Measurements from ENCODE around the gene DMBX1. TPM values are rescaled to one million over a fixed set of nuclear protein-coding genes. Genes with fewer than 3 reads are reported as not detected.

The DMBX1 gene
- total RNA-seq, 2 experiments from 2014 or later = 0.11 TPM; not detected in 1

- no peak overlapping the region for H3K4me3 Mint-ChIP-seq
- peaks cover 61% of the 10 kb centered on the region for H3K27me3 Mint-ChIP-seq
- H3K4me1 Mint-ChIP-seq = peaks cover 6% of the 10 kb centered on the region
- ATAC-seq (ENCODE audit: low read depth) = no peak
- POLR2A ChIA-PET = no interaction called here
- no peak for DNase-seq
- H3K9me3 Mint-ChIP-seq = no peaks in the 10 kb centered on the region
- no peak overlapping the region for H3K27ac Mint-ChIP-seq
- no peaks in the 10 kb centered on the region for H3K36me3 Mint-ChIP-seq
These were observed 37.4 kb upstream of the DMBX1 start for GRCh38 chr1:46451948-46452930.

- POLR2A ChIA-PET = no interaction called here
- H3K9me3 Mint-ChIP-seq = no peaks in the 10 kb centered on the region
These were observed 36.7 kb upstream of the DMBX1 start for GRCh38 chr1:46452931-46453325.

GRCh38 chr1:46453449-46453848 is 36.2 kb upstream of the DMBX1 start:
- POLR2A ChIA-PET = no interaction called here
- no peak for ATAC-seq (ENCODE audit: low read depth)
- H3K4me3 Mint-ChIP-seq = no peak overlapping the region
- no peak overlapping the region for H3K27ac Mint-ChIP-seq
- H3K4me1 Mint-ChIP-seq = peaks cover 6% of the 10 kb centered on the region
- no peaks in the 10 kb centered on the region for H3K36me3 Mint-ChIP-seq
- H3K27me3 Mint-ChIP-seq = peaks cover 50% of the 10 kb centered on the region
- no peaks in the 10 kb centered on the region for H3K9me3 Mint-ChIP-seq
- no peak for DNase-seq

More at GRCh38 chr1:46452931-46453325, 36.7 kb upstream of the DMBX1 start:
- Mint-ChIP-seq H3K27ac (no peak overlapping the region), H3K36me3 (no peaks in the 10 kb centered on the region), H3K4me1 (peaks cover 6% of the 10 kb centered on the region), H3K27me3 (peaks cover 54% of the 10 kb centered on the region), H3K4me3 (no peak overlapping the region)
- DNase-seq = no peak
- no peak for ATAC-seq (ENCODE audit: low read depth)

- Mint-ChIP-seq H3K4me3 (no peak overlapping the region), H3K27ac (no peak overlapping the region), H3K36me3 (no peaks in the 10 kb centered on the region), H3K27me3 (peaks cover 38% of the 10 kb centered on the region), H3K9me3 (no peaks in the 10 kb centered on the region), H3K4me1 (peaks cover 2% of the 10 kb centered on the region)
- ATAC-seq (ENCODE audit: low read depth) (no peak), DNase-seq (no peak)
- POLR2A ChIA-PET = interaction anchor here (0.6 kb wide), 1 partner anchor 11 kb away, joined by 3 read pairs; no protein-coding TSS in a partner anchor
These were observed 33.7 kb upstream of the DMBX1 start for GRCh38 chr1:46455951-46456350.

- POLR2A ChIA-PET = no interaction called here
- H3K4me1 Mint-ChIP-seq = peaks cover 2% of the 10 kb centered on the region
- H3K27me3 Mint-ChIP-seq = peaks cover 32% of the 10 kb centered on the region
- H3K36me3 Mint-ChIP-seq = no peaks in the 10 kb centered on the region
- H3K4me3 Mint-ChIP-seq = no peak overlapping the region
- DNase-seq (no peak), ATAC-seq (ENCODE audit: low read depth) (no peak)
- H3K9me3 Mint-ChIP-seq = no peaks in the 10 kb centered on the region
- no peak overlapping the region for H3K27ac Mint-ChIP-seq
These were observed 33.1 kb upstream of the DMBX1 start for GRCh38 chr1:46456411-46456963.

GRCh38 chr1:46457178-46457577 is 32.5 kb upstream of the DMBX1 start:
- no peak overlapping the region for H3K4me3 Mint-ChIP-seq
- peaks cover 30% of the 10 kb centered on the region for H3K27me3 Mint-ChIP-seq
- DNase-seq (no peak), ATAC-seq (ENCODE audit: low read depth) (no peak)
- H3K4me1 Mint-ChIP-seq = peaks cover 2% of the 10 kb centered on the region
- POLR2A ChIA-PET = no interaction called here
- H3K36me3 Mint-ChIP-seq = no peaks in the 10 kb centered on the region
- H3K27ac Mint-ChIP-seq = no peak overlapping the region
- no peaks in the 10 kb centered on the region for H3K9me3 Mint-ChIP-seq

- DNase-seq (no peak), ATAC-seq (ENCODE audit: low read depth) (no peak)
- Mint-ChIP-seq H3K27me3 (peaks cover 30% of the 10 kb centered on the region), H3K4me1 (no peaks in the 10 kb centered on the region), H3K36me3 (no peaks in the 10 kb centered on the region), H3K9me3 (no peaks in the 10 kb centered on the region), H3K27ac (no peak overlapping the region), H3K4me3 (no peak overlapping the region)
- POLR2A ChIA-PET = no interaction called here
These were observed 31.4 kb upstream of the DMBX1 start for GRCh38 chr1:46458190-46458589.

GRCh38 chr1:46458846-46459245 is 30.8 kb upstream of the DMBX1 start:
- DNase-seq = no peak
- POLR2A ChIA-PET = no interaction called here
- no peak overlapping the region for H3K4me3 Mint-ChIP-seq
- no peaks in the 10 kb centered on the region for H3K9me3 Mint-ChIP-seq
- H3K36me3 Mint-ChIP-seq = no peaks in the 10 kb centered on the region
- no peaks in the 10 kb centered on the region for H3K4me1 Mint-ChIP-seq
- H3K27me3 Mint-ChIP-seq = peaks cover 32% of the 10 kb centered on the region
- H3K27ac Mint-ChIP-seq = no peak overlapping the region
- ATAC-seq (ENCODE audit: low read depth) = no peak

GRCh38 chr1:46459315-46459714 is 30.3 kb upstream of the DMBX1 start:
- POLR2A ChIA-PET = no interaction called here
- no peak for DNase-seq
- Mint-ChIP-seq H3K4me3 (no peak overlapping the region), H3K4me1 (no peaks in the 10 kb centered on the region), H3K27me3 (peaks cover 33% of the 10 kb centered on the region), H3K36me3 (no peaks in the 10 kb centered on the region), H3K9me3 (no peaks in the 10 kb centered on the region), H3K27ac (no peak overlapping the region)
- ATAC-seq (ENCODE audit: low read depth) = no peak

GRCh38 chr1:46461017-46461808 is 28.4 kb upstream of the DMBX1 start:
- Mint-ChIP-seq H3K4me3 (no peak overlapping the region), H3K4me1 (peaks cover 3% of the 10 kb centered on the region), H3K36me3 (no peaks in the 10 kb centered on the region), H3K9me3 (no peaks in the 10 kb centered on the region), H3K27ac (no peak overlapping the region), H3K27me3 (peaks cover 44% of the 10 kb centered on the region)
- DNase-seq (no peak), ATAC-seq (ENCODE audit: low read depth) (no peak)
- POLR2A ChIA-PET = interaction anchor here (0.7 kb wide), 1 partner anchor 10 kb away, joined by 3 read pairs; no protein-coding TSS in a partner anchor

GRCh38 chr1:46461809-46462448 is 27.7 kb upstream of the DMBX1 start:
- no peaks in the 10 kb centered on the region for H3K36me3 Mint-ChIP-seq
- H3K27me3 Mint-ChIP-seq = peaks cover 46% of the 10 kb centered on the region
- ATAC-seq (ENCODE audit: low read depth) = no peak
- POLR2A ChIA-PET = interaction anchor here (0.7 kb wide), 1 partner anchor 11 kb away, joined by 3 read pairs; no protein-coding TSS in a partner anchor
- H3K27ac Mint-ChIP-seq = no peak overlapping the region
- H3K9me3 Mint-ChIP-seq = no peaks in the 10 kb centered on the region
- no peak for DNase-seq
- no peak overlapping the region for H3K4me3 Mint-ChIP-seq
- H3K4me1 Mint-ChIP-seq = peaks cover 5% of the 10 kb centered on the region

- H3K4me3 Mint-ChIP-seq = no peak overlapping the region
- no peak overlapping the region for H3K27ac Mint-ChIP-seq
- H3K4me1 Mint-ChIP-seq = peaks cover 12% of the 10 kb centered on the region
- H3K27me3 Mint-ChIP-seq = peaks cover 57% of the 10 kb centered on the region
- DNase-seq = no peak
- POLR2A ChIA-PET = no interaction called here
- H3K36me3 Mint-ChIP-seq = no peaks in the 10 kb centered on the region
- no peak for ATAC-seq (ENCODE audit: low read depth)
- no peaks in the 10 kb centered on the region for H3K9me3 Mint-ChIP-seq
These were observed 25.6 kb upstream of the DMBX1 start for GRCh38 chr1:46464013-46464548.

- Mint-ChIP-seq H3K9me3 (no peaks in the 10 kb centered on the region), H3K4me1 (peaks cover 12% of the 10 kb centered on the region), H3K27me3 (peaks cover 55% of the 10 kb centered on the region), H3K36me3 (no peaks in the 10 kb centered on the region), H3K27ac (no peak overlapping the region), H3K4me3 (no peak overlapping the region)
- DNase-seq (no peak), ATAC-seq (ENCODE audit: low read depth) (no peak)
- POLR2A ChIA-PET = no interaction called here
These were observed 24.7 kb upstream of the DMBX1 start for GRCh38 chr1:46464915-46465314.

Measured in activated naive CD8-positive, alpha-beta T cell treated with anti-CD3 and anti-CD28 coated beads, Interleukin-2, amount 10 ng/mL, durations not matched to agents 7 days and 5 days (primary cell).